ENCODE measurements around the gene DIPK1B.
"Not testable (repeated sequence)": the region's sequence is repeated elsewhere in the genome, so short reads cannot be mapped to it uniquely, and the experiment has no call there.

DIPK1B gene

DNA sequence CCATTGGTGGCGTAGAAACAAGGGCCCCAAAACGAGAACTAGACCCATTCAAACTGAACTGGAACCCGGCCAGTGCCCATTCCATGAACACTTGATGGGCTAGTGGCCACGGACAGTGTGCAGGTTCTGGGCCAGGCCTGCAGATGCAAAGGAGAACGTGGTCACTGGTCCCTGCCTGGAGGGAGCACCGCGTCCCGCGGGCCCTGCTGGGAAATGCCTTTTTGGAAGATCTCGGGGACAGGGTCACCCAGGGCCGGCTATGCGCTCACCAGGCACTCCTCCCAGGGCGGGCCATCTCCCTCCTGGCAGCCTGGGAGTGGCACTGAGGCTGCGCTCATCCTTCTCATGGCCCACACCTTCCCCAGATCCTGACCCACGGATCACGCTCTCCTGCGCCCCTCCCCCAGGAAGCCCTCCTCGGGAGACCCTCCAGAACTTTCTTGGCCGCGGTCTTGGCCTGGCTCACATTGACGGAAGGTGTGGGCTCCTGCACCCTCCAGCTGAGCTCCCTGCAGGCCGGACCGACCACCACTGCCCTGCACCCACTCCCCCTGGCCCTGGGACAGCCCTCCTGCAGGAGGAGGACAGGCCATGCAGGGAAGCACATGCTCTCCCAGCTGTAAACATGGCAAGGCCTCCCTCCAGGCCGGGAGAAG is 2.8 kb upstream of the DIPK1B start:
- Histone ChIP-seq H3K4me3 (replicated peaks; ENCODE audit: low read depth, low read length) (no peak overlapping the region), H3K27me3 (replicated peaks; ENCODE audit: control insufficient read depth, insufficient read depth, low read length) (peaks cover 2% of the 10 kb centered on the region), H3K36me3 (ENCODE audit: control insufficient read depth, insufficient read depth, low read length) (no peaks in the 10 kb centered on the region)
- no peak for TF ChIP-seq CTCF (IDR thresholded peaks at IDR 0.05; ENCODE audit: insufficient read depth, low read length, poor library complexity, severe bottlenecking)
- DNase-seq (ENCODE audit: extremely low read depth, insufficient read length) = no peak

DNA sequence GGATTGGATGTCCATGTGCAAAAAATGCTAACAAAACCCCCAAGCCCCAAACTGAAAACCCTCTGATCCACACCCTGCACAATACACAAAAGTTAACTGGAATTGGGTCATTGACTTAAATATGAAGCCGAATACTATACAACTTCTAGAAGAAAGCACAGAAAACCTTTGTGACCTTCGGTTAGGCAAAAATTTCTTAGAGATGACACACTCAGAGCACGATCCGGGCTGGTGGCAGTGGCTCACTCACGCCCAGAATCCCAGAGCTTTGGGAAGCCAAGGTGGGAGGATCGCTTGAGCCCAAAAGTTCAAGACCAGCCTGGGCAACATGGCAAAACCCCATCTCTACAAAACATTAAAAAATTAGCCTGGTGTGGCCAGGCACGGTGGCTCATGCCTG is 1.8 kb upstream of the DIPK1B start:
- H3K27me3 ChIP-seq (replicated peaks; ENCODE audit: control insufficient read depth, insufficient read depth, low read length) = peaks cover 2% of the 10 kb centered on the region
- DNase-seq (ENCODE audit: extremely low read depth, insufficient read length) = no peak
- no peaks in the 10 kb centered on the region for H3K36me3 ChIP-seq (ENCODE audit: control insufficient read depth, insufficient read depth, low read length)
- TF ChIP-seq CTCF (IDR thresholded peaks at IDR 0.05; ENCODE audit: insufficient read depth, low read length, poor library complexity, severe bottlenecking) = no peak
- no peak overlapping the region for H3K4me3 ChIP-seq (replicated peaks; ENCODE audit: low read depth, low read length)

DNA sequence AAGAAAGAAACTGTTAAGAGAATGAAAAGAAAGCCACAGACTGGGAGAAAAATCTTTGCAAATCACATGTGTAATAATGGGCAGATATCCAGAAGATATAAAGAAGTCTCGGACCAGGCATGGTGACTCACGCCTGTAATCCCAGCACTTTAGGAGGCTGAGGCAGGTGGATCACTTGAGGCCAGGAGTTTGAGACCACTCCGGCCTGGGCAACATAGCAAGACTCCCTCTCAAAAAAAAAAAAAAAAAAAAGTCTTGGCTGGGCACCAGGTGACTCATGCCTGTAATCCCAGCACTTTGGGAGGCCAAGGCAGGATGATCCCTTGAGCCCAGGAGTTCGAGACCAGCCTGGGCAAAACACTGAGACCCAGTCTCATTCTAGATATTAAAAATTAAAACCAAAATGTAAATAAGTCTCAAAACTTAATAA is 1.1 kb upstream of the DIPK1B start:
- DNase-seq (ENCODE audit: extremely low read depth, insufficient read length); H3K36me3 ChIP-seq (ENCODE audit: control insufficient read depth, insufficient read depth, low read length); H3K4me3 ChIP-seq (replicated peaks; ENCODE audit: low read depth, low read length); H3K27me3 ChIP-seq (replicated peaks; ENCODE audit: control insufficient read depth, insufficient read depth, low read length): not testable (repeated sequence)

DNA sequence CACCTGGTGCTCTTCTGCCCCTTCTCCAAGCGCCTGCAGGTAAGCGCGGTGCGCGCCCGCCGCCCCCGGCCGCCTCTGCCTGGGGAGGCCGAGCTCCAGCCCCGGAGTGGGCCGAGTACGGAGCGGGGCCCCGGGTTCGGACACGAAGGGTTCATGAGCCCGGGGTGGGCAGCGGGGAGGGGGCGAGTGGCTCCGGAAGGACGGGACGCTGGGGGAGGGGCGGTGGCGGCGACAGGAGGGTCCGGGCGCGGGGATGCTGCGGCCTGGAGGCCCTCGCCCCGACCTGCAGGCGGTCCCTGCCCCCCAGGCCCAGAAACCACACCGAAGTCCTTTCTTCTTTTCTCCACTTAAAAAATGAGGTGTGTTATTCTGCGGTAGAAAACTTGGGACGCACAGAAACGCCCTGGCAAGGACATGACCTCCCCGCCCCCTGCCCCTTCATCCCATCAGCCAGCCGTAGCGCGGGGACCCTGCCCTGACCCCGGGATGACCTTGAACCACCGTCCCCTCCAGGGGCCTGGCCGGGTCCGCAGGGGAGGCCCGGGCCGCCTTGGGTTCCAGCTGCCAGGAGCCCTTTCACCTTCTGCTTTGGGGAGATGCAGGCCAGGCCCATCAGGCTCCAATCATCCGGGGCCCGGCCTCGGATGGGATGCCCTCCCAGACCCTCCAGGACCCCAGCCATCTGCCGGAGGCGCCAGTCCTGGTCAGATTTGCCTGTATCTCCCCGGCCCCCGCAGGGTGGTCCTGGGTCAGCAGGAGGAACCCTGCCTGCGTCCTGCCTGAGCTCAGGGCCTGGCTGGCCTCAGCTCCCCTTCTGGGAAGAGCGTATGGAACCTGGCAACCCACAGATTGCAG is 545 bp downstream of the DIPK1B start:
- no peak for DNase-seq (ENCODE audit: extremely low read depth, insufficient read length)
- no peak for TF ChIP-seq CTCF (IDR thresholded peaks at IDR 0.05; ENCODE audit: insufficient read depth, low read length, poor library complexity, severe bottlenecking)
- Histone ChIP-seq H3K27me3 (replicated peaks; ENCODE audit: control insufficient read depth, insufficient read depth, low read length) (peaks cover 2% of the 10 kb centered on the region), H3K36me3 (ENCODE audit: control insufficient read depth, insufficient read depth, low read length) (no peaks in the 10 kb centered on the region), H3K4me3 (replicated peaks; ENCODE audit: low read depth, low read length) (no peak overlapping the region)

- H3K4me3 ChIP-seq (replicated peaks; ENCODE audit: low read depth, low read length) = no peak overlapping the region
- no peaks in the 10 kb centered on the region for H3K36me3 ChIP-seq (ENCODE audit: control insufficient read depth, insufficient read depth, low read length)
- peaks cover 2% of the 10 kb centered on the region for H3K27me3 ChIP-seq (replicated peaks; ENCODE audit: control insufficient read depth, insufficient read depth, low read length)
- TF ChIP-seq CTCF (IDR thresholded peaks at IDR 0.05; ENCODE audit: insufficient read depth, low read length, poor library complexity, severe bottlenecking) = no peak
- DNase-seq (ENCODE audit: extremely low read depth, insufficient read length) = no peak
These were observed 1.2 kb downstream of the DIPK1B start for GRCh38 chr9:136713550-136713949.

DNA sequence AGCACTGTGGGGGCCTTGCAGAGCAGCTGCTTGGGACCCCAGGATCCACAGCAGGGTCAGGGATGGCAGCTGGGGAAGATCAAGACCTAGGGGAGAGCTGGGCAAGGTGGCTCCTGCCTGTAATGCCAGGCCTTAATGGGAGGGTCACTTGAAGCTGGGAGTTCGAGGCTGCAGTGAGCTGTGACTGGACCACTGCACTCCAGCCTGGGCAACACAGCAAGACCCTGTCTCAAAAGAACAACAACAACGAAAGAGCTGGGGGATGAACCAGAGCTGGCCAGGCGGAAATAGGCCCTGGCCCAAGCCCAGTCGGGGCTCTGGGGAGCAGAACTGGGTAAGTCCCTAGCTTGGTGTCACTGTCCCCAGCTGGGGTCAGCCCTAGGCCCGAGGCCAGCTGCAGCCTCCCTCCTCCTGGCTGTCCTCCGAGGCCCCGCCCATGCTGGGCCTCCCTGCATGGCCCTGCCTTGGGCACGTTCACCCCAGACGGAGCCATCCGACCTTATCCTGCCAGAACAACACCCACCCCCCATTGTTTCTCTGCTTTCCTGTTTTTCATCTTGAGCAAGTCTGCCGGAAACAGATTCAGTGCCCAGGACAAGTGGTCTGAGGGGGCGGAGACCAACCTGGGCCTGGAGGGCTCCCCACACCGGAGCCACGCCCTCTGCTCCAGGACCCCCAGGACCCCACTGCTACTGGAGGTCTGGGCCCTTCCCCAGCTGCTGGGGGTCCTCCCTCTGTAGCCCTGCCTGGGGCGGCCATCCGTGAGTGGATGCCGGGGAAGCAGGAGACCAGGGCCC is 1.9 kb downstream of the DIPK1B start:
- no peak for DNase-seq (ENCODE audit: extremely low read depth, insufficient read length)
- Histone ChIP-seq H3K27me3 (replicated peaks; ENCODE audit: control insufficient read depth, insufficient read depth, low read length) (peaks cover 2% of the 10 kb centered on the region), H3K36me3 (ENCODE audit: control insufficient read depth, insufficient read depth, low read length) (no peaks in the 10 kb centered on the region), H3K4me3 (replicated peaks; ENCODE audit: low read depth, low read length) (no peak overlapping the region)
- no peak for TF ChIP-seq CTCF (IDR thresholded peaks at IDR 0.05; ENCODE audit: insufficient read depth, low read length, poor library complexity, severe bottlenecking)
